C4-2B (cell line): Measurements from ENCODE around the gene GKN1.

ENCODE experiments used
- CTCF ChIP-seq: fragments of 450-650 bp; conservative IDR thresholded peaks from 2 replicates; pipeline ENCODE4 v1.5.1; 2017; ENCODE audit warnings: mild to moderate bottlenecking
- ZFX ChIP-seq: fragments of 450-650 bp; IDR thresholded peaks from 2 replicates; pipeline ENCODE4 v1.6.1; 2017

GRCh38 chr2:68970566-68971265, 3.7 kb upstream of the GKN1 start:
- TF ChIP-seq CTCF (no peak), ZFX (no peak)
